HG03439 (cell line): ENCODE data around the gene IL22RA2.
"Not testable (repeated sequence)": the region's sequence is repeated elsewhere in the genome, so short reads cannot be mapped to it uniquely, and the experiment has no call there.

Experiments used
- ATAC-seq: cut with Tn5 transposase; IDR thresholded peaks from one replicate; pipeline ENCODE4 v1.9.1; 2021; ENCODE audit warnings: mild to moderate bottlenecking, moderate library complexity; ENCODE audit not compliant: unreplicated experiment

IL22RA2 gene, protein sequence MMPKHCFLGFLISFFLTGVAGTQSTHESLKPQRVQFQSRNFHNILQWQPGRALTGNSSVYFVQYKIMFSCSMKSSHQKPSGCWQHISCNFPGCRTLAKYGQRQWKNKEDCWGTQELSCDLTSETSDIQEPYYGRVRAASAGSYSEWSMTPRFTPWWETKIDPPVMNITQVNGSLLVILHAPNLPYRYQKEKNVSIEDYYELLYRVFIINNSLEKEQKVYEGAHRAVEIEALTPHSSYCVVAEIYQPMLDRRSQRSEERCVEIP

DNA sequence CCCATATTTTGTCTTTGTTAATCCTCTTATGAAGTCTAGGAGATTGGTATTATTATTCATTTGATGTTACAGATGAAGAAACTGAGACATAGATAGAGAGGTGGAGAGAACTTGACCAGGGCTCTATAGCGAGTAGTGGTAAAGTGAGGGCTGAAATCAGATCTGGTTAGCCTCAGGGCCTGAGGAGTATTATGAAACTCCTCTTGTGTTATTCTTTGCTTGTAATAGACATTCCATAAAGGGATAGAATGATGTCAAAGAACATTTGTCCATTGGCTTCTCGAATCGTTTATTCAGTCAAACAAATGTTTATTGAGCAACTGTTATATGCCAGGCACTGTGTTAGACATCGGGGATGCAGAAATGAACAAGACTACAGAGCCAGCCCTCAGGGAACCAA is at the start of gene IL22RA2:
Gene IL22RA2 (minus strand): TSS at position 144 of the 400 bp plus-strand sequence. CDS start 11,895 bp downstream, outside the sequence.
- ATAC-seq = no peak

GRCh38 chr6:137222381-137222780 is 48.9 kb upstream of the IL22RA2 start:
- no peak for ATAC-seq

GRCh38 chr6:137219664-137220252 is 46.3 kb upstream of the IL22RA2 start:
- ATAC-seq = peak; percentile 18

GRCh38 chr6:137218917-137219663 is 45.6 kb upstream of the IL22RA2 start, which contains the start of gene IFNGR1:
IFNGR1 (minus strand) TSS chr6:137219385; CDS start chr6:137219327, 58 bp downstream.
- peak; percentile 92 for ATAC-seq

DNA sequence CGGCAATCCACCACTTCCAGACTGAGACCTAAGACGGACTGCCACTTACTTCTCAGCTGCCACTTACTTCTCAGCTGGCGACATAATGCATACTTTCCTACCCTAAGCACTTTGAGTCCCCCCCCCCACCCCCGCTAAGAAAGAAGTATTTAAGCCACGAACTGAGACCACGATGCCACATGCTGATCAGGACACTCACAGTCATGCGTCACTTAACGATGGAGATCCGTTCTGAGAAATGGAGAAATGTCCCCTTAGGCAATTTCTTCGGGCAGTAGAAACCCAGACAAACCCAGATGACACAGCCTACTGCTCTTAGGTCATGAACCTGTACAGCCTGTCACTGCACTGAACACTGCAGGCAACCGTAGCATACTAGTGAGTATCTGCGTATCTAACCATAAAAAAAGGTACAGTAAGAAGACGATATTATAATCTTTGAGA is 45.1 kb upstream of the IL22RA2 start:
- peak; percentile 36 for ATAC-seq

DNA sequence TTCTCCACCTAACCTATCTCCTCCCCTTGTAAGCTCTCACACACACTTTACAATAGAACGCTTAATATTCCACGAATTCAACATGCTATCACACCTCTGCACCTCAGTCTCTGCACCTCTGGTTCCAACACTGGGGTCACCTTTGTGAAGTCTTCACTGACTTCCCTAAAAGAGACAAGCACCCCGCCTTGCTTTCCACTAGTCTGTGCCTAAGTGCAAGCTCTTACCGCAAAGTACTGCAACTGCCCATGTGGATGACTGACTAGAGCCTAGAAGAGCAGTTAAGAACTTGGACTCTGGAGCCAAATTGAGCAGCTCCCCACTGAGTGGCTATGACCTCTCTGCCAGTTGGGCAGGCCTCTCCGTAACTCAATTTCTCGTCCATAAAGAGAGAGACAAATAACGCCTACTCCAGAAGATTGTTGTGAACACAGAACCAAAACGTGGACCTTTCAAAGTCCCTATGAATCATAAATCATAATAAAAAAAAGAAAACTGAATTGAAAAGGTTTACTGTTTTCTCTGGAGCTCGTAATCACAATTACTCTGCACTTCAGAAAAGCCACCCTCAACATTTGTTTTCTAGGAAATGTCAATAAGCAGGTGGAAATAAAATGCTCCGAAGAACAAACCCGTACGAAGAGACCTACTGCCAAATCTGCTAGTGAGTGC is 44.5 kb upstream of the IL22RA2 start:
- ATAC-seq = no peak

DNA sequence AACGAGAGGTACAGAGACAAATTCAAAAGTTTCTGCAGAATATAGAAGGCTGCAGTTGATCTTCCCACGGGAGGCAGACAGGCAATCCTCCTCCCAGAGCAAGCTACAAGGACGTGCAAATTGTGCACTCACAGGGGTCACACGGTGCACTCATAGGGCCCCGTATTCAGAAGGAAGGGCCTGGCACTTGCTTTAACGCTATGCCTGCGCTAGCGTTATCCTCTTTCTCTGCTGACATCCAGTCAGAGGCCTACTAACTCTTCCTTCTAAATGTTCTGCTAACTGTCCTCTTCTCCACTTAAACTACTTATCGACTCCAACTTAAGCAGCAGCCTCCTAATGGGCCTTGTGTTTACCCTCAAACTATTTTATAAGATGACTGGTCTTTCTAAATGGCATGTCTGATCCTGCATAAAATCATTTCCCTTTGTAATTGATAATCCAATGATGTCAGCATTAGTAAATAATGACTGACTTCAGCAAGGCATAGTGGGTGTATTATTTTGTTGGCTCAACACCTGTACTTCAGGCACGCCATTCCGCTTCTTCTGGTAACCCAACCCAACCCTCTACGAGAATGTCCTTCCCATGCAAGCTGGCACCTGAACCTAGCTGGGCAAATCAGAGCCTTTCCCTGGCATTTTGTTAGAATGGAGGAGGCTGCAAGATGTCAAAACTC is 43.6 kb upstream of the IL22RA2 start:
- no peak for ATAC-seq

DNA sequence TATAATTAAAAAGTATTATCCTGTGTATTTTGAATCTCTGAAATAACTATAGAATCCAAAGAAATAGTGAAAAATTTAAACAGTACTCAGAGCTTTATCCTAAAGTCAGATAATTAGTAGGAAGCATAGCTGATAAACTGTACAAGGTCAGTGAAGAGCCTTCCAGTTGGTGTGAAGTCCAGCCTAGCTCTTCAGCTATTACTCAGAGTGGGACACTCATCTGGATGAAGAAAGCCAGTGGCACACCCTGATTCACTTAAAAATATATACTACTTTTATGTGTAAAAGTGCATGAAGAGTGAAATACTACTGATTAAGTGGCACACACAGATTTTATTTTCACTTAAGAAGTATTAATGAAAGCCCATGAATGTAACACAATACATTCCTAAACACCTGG is 42.7 kb upstream of the IL22RA2 start:
- no peak for ATAC-seq

GRCh38 chr6:137215630-137216029 is 42.2 kb upstream of the IL22RA2 start:
- not testable (repeated sequence) for ATAC-seq

DNA sequence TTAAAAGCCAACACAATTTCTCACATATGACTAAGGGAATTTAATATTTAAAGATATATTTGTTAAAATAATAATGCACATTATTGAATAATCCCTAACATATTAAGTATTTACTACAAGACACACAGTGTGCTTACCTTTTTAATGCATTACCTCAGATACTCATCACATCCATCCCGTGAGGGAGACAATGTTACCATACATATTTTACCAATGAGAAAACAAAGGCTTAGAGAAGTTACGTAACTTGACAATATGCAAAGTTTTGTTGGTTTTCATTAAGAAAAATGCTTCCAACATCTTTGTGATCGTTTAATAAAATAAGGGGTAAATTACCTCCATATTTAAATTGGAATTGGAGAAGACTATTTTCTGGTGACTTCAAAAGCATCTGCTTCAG is 41.5 kb upstream of the IL22RA2 start:
- ATAC-seq = no peak

- no peak for ATAC-seq
Measured at GRCh38 chr6:137213813-137214212, 40.4 kb upstream of the IL22RA2 start.

- ATAC-seq = no peak
Measured at GRCh38 chr6:137213331-137213740, 39.9 kb upstream of the IL22RA2 start.

DNA sequence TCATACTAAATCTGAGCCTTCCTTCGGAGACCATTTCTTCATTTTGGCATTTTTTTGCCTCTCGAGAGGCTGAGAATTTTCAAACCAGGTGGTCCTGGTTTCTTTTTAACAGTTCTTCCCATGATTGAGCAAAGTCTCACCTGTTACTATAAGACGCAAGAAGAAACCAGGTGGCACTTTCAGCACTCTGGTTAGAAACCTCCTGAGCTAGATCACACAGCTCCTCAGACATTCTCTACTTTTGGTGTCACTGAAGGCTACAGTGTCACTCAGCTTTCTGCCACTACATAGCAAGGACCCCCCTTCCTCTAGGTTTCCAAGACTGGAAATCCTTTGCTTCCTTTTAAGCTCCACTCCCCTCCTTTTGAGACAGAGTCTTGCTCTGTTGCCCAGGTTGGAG is 38.5 kb upstream of the IL22RA2 start:
- no peak for ATAC-seq

GRCh38 chr6:137210903-137211302 is 37.5 kb upstream of the IL22RA2 start:
- no peak for ATAC-seq

DNA sequence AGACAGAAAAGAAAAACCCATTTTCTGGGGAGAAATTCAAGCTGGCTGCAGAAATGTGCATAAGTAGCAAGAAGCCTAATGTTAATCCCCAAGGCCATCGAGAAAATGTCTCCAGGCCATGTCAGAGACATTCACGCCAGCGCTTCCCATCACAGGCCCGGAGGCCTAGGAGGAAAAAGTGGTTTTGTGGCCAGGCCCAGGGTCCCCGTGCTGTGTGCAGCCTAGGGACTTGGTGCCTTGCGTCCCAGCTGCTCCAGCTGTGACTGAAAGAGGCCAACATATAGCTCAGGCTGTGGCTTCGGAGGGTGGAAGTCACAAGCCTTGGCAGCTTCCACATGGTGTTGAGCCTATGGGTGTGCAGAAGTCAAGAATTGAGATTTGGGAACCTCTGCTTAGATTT is 34.8 kb upstream of the IL22RA2 start:
- no peak for ATAC-seq

GRCh38 chr6:137207457-137207856 is 34.0 kb upstream of the IL22RA2 start:
- ATAC-seq = not testable (repeated sequence)

- no peak for ATAC-seq
Measured at GRCh38 chr6:137206577-137206976, 33.1 kb upstream of the IL22RA2 start.

DNA sequence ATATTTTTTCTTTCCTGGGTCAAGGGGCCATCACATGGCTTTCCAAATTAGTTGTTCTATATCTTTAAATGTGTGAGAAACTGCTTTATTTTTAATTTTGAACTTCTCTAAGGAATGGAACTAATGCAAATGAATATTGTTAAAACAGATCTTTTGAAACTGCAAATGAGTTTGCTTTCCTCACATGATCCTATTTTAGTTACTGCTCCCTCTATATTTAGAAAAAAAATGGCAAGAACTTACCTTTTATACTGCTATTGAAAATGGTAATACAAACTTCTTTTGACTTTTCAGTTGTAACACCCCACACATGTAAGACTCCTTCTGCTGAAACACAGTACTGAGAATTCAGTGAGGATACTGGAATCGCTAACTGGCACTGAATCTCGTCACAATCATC is 29.8 kb upstream of the IL22RA2 start:
- no peak for ATAC-seq

DNA sequence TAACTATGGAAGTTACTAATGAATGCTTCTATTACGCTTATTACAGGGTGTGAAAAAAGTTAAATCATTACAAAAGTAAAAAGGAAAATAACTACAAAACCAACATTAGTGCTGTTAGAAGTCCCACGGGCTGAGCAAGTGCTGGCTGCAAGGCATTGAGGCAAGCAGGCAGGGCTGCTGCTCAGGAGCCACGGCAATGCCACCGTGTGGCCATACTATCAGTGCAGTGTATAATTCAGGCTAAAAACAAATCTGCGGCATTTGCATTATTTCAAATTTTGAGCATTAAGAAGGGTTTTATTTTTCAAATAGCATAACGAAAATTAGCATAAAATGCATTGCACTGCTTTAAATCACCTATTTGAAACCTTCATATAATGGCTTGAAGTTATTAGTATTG is 28.6 kb upstream of the IL22RA2 start:
- peak; percentile 70 for ATAC-seq

DNA sequence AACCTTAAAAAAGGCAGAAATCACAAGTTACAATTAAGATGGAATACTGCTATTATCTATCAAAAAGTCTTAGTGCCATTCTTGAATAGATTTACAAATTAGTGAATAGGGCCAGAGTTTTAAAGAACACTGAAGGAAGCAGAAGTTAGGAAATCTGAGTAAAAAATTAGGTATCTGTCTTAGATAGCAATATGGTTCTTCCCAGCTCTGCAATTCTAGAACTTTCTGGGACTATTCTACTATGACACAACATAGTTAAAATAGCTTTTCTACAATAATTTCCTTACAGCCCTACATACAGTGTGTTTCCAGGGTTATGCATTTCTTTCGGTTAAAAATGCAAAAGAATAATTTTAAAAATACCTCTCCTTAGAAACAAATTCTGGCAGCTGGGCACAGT is 27.6 kb upstream of the IL22RA2 start:
- no peak for ATAC-seq

- ATAC-seq = no peak
Measured at GRCh38 chr6:137200288-137200687, 26.8 kb upstream of the IL22RA2 start.
